Measurements from ENCODE around the gene BCDIN3D.
"Not testable (repeated sequence)": the region's sequence is repeated elsewhere in the genome, so short reads cannot be mapped to it uniquely, and the experiment has no call there.

Gene BCDIN3D

DNA sequence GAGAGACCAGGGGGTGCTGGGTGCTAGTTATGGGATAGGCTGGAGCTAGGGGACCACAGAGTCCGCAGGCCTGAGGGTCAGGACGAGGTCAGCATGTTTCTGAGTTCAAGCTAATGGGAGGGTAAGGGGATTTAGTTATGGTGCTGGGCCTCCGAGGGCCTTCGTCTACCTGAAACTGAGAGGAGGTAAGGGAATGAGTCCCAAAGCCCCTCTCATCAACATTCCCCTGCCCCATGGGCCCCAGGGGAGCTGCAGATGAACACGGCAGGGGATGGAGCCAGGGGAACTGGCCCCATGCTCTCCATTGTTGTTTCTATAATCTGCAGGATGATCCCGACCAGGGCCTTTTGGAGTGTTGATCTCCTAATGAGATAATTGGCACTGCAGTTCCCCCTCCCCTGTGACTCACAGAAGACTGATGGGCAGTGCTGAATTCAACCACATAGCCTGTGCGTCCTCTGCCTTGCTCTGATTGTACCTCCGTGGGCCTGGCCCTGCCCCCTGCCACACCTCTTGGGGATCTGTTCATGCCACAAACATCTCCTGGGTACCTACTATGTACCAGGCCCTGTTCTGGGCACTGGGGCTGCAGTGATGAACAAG, 39.4 kb upstream of the BCDIN3D start:
- Mint-ChIP-seq H3K9me3 (peaks cover 25% of the 10 kb centered on the region), H3K27ac (no peak overlapping the region), H3K36me3 (ENCODE audit: low read depth) (no peaks in the 10 kb centered on the region), H3K27me3 (peaks cover 40% of the 10 kb centered on the region), H3K4me3 (no peak overlapping the region), H3K4me1 (ENCODE audit: low read depth) (no peaks in the 10 kb centered on the region)
- intact Hi-C loops (cut with micrococcal nuclease): no loop called here

DNA sequence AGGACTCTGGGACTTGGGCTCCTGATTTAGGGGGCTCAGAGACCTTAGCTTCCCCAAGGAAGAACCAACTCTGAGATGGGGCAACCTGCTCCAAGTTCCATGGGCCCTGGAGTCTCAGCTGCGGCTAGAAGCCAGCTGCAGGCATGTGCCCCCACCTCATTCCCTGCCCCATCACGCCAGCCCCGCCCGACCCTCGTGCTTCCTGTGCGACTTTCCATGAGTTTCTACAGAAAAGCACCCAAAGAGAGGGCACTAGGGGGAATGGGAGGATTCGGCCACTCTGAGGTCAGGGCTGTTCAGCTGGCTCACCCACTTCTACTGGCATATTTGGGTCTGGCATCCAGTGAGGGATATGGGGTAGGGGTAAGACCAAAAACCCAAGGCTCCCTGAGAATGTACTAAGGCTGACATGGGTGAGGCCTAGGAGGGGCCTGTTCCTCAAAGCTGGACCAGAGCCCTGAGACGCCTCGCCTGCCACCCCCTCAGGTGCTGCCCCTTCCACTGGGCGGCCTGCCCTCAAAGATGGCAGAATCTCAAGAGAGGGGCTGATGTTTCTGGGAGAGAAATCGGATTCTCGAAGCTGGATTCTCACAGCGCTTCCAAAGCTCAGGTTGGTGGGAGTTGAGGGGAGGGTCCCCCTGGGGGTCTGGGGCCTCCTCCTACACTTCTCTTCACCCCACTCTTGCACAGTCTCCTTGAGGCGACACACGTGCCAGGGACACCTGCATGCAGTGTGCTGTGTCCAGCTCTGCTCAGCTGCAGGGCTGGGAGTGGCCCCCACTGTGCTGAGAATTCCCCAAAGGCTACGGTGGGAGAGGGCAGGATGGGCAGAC, 38.7 kb upstream of the BCDIN3D start:
- peaks cover 25% of the 10 kb centered on the region for H3K9me3 Mint-ChIP-seq
- H3K27ac Mint-ChIP-seq: no peak overlapping the region
- intact Hi-C loops (cut with micrococcal nuclease): no loop called here
- H3K36me3 Mint-ChIP-seq (ENCODE audit: low read depth): no peaks in the 10 kb centered on the region
- H3K27me3 Mint-ChIP-seq: peaks cover 34% of the 10 kb centered on the region
- H3K4me3 Mint-ChIP-seq: no peak overlapping the region
- H3K4me1 Mint-ChIP-seq (ENCODE audit: low read depth): no peaks in the 10 kb centered on the region

- Mint-ChIP-seq H3K9me3 (peaks cover 25% of the 10 kb centered on the region), H3K4me3 (no peak overlapping the region), H3K36me3 (ENCODE audit: low read depth) (no peaks in the 10 kb centered on the region), H3K27ac (no peak overlapping the region), H3K27me3 (peaks cover 31% of the 10 kb centered on the region), H3K4me1 (ENCODE audit: low read depth) (no peaks in the 10 kb centered on the region)
- intact Hi-C loops (cut with micrococcal nuclease): no loop called here
Measured at GRCh38 chr12:49880756-49881414, 38.0 kb upstream of the BCDIN3D start.

DNA sequence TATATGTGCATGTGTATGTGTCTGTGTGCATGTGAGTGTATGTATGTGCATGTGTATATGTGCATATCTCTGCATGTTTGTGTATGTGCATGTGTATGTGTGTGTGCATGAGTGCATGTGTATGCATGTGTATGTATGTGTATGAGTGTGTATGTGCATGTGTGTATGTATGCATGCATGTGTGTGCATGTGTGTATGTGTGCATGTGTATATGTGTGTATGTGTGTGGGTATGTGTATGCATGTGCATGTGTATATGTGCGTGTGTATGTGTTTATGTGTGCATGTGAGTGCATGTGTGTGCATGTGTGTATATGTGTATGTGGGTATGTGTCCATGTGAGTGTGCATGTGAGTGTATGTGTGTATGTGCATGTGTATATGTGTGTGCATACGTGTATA, 36.2 kb upstream of the BCDIN3D start:
- H3K9me3 Mint-ChIP-seq: peaks cover 25% of the 10 kb centered on the region
- intact Hi-C loops (cut with micrococcal nuclease); H3K27ac Mint-ChIP-seq; H3K4me1 Mint-ChIP-seq (ENCODE audit: low read depth); H3K4me3 Mint-ChIP-seq; H3K36me3 Mint-ChIP-seq (ENCODE audit: low read depth): not testable (repeated sequence)
- H3K27me3 Mint-ChIP-seq: peaks cover 19% of the 10 kb centered on the region

- Mint-ChIP-seq H3K9me3 (peaks cover 25% of the 10 kb centered on the region), H3K4me1 (ENCODE audit: low read depth) (no peaks in the 10 kb centered on the region), H3K27me3 (peaks cover 10% of the 10 kb centered on the region), H3K4me3 (no peak overlapping the region), H3K36me3 (ENCODE audit: low read depth) (no peaks in the 10 kb centered on the region), H3K27ac (no peak overlapping the region)
- intact Hi-C loops (cut with micrococcal nuclease): no loop called here
Measured at GRCh38 chr12:49878021-49878420, 35.1 kb upstream of the BCDIN3D start.

GRCh38 chr12:49877066-49877465, 34.2 kb upstream of the BCDIN3D start:
- intact Hi-C loops (cut with micrococcal nuclease): no loop called here
- H3K36me3 Mint-ChIP-seq (ENCODE audit: low read depth): no peaks in the 10 kb centered on the region
- no peak overlapping the region for H3K4me3 Mint-ChIP-seq
- peaks cover 25% of the 10 kb centered on the region for H3K9me3 Mint-ChIP-seq
- no peaks in the 10 kb centered on the region for H3K4me1 Mint-ChIP-seq (ENCODE audit: low read depth)
- peaks cover 6% of the 10 kb centered on the region for H3K27me3 Mint-ChIP-seq
- H3K27ac Mint-ChIP-seq: no peak overlapping the region

DNA sequence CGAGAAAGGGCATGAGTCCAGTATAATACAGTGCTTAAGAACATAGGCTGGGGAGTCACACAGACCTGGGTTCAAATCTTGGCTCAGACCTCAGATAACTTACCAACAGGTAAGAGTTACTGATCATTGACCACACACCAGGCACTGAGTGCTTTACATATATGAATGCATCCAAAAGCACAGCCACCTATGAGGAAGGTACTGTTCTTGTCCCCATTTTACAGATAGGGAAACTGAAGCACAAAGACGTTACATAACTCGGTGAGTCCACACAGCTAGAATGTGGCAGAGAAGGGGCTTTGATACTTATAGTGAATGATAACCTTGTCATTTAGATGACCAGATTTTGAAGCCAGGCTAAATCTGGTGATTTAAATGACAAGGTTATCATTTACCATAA, 33.2 kb upstream of the BCDIN3D start:
- intact Hi-C loops (cut with micrococcal nuclease): no loop called here
- H3K27ac Mint-ChIP-seq: no peak overlapping the region
- H3K27me3 Mint-ChIP-seq: peaks cover 6% of the 10 kb centered on the region

GRCh38 chr12:49875115-49875720, 32.3 kb upstream of the BCDIN3D start:
- no peak overlapping the region for H3K27ac Mint-ChIP-seq
- no peak overlapping the region for H3K4me3 Mint-ChIP-seq
- no peaks in the 10 kb centered on the region for H3K36me3 Mint-ChIP-seq (ENCODE audit: low read depth)
- intact Hi-C loops (cut with micrococcal nuclease): no loop called here
- peaks cover 25% of the 10 kb centered on the region for H3K9me3 Mint-ChIP-seq
- peaks cover 9% of the 10 kb centered on the region for H3K27me3 Mint-ChIP-seq
- H3K4me1 Mint-ChIP-seq (ENCODE audit: low read depth): no peaks in the 10 kb centered on the region

More for the DNA sequence above, 33.2 kb upstream of the BCDIN3D start:
- Mint-ChIP-seq H3K9me3 (peaks cover 25% of the 10 kb centered on the region), H3K36me3 (ENCODE audit: low read depth) (no peaks in the 10 kb centered on the region), H3K4me1 (ENCODE audit: low read depth) (no peaks in the 10 kb centered on the region), H3K4me3 (no peak overlapping the region)

DNA sequence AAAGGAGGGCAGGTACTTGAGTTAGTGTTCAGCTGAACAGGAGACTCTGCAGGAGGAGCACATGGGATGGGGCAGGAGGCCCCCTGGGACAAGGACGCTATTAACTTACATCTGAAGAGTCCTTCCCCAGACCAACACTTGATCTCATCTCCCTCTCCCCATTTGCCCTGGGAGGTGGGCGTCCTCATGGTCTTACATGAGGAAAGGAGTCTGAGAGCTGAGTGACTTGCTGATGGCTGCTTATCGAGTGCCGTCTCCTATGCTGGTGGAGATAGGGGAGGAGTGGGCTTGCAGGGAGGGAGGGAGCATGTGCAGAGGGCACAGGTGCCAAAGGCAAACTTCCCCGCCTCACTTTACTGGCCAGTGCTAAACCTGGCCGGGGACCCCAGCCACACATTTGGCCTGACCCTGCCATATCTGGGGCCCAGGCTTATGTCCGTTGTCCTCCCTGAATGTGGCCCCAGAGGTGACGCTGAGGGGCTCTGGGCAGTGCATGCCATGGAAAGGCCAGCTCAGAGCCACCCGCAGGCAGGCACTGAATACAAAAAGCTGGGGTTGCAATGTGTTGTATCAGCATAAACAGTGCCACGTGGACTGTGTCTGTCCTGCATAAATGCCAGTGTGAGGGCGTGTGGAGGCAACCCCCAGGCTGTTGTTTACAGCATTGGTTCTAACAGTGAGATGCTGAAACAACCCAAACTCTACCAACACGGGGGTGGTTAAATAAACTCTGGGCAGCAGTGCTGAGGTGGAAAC, 31.4 kb upstream of the BCDIN3D start:
- H3K27ac Mint-ChIP-seq: no peak overlapping the region
- peaks cover 18% of the 10 kb centered on the region for H3K27me3 Mint-ChIP-seq
- H3K4me1 Mint-ChIP-seq (ENCODE audit: low read depth): no peaks in the 10 kb centered on the region
- H3K4me3 Mint-ChIP-seq: no peak overlapping the region
- intact Hi-C loops (cut with micrococcal nuclease): no loop called here
- no peaks in the 10 kb centered on the region for H3K36me3 Mint-ChIP-seq (ENCODE audit: low read depth)
- H3K9me3 Mint-ChIP-seq: peaks cover 19% of the 10 kb centered on the region

- Mint-ChIP-seq H3K4me1 (ENCODE audit: low read depth) (no peaks in the 10 kb centered on the region), H3K36me3 (ENCODE audit: low read depth) (no peaks in the 10 kb centered on the region), H3K27ac (no peak overlapping the region), H3K9me3 (peaks cover 10% of the 10 kb centered on the region), H3K4me3 (no peak overlapping the region), H3K27me3 (peaks cover 25% of the 10 kb centered on the region)
- intact Hi-C loops (cut with micrococcal nuclease): no loop called here
Measured at GRCh38 chr12:49873361-49873934, 30.5 kb upstream of the BCDIN3D start.

DNA sequence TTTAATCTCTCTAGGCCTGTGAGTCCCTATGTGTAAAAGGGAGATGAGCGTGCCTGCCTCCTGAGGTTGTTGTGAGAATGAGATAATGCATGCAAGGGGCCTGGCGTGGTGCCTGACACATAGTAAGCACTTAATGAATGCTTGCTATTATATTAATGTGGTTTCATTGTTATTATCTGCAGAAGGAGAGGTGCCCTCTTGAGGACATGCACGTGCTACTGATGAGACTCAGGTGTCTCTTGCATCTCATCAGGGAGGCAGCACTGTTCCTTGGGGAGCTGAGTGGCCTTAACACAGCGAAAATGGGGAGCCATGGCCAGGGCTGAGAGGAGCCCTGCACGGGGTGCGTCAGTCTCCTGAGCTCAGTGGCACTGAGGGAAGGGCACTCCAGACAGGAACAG, 29.9 kb upstream of the BCDIN3D start:
- Mint-ChIP-seq H3K4me1 (ENCODE audit: low read depth) (no peaks in the 10 kb centered on the region), H3K4me3 (no peak overlapping the region), H3K27ac (no peak overlapping the region), H3K36me3 (ENCODE audit: low read depth) (no peaks in the 10 kb centered on the region), H3K9me3 (peaks cover 3% of the 10 kb centered on the region), H3K27me3 (peaks cover 30% of the 10 kb centered on the region)
- intact Hi-C loops (cut with micrococcal nuclease): no loop called here

DNA sequence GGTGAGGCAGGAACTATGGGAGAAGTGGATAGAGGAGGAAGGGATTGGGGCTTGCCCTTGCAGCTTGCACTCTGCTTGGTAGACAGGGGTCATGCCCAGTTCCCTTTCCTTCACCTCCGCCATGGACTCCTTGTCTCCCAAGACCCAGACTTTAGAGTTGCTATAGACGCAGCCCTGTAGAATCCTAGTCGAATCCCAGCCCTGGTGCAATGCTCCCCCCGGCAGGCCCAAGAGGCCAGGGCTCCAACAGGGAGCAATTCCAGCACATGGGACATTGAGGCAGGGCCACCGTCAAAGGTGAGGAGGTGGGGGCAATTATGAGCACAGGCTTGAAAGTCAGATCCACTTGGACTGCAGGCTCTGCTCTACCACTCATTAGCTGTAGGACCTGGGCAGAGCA, 29.5 kb upstream of the BCDIN3D start:
- no peaks in the 10 kb centered on the region for H3K4me1 Mint-ChIP-seq (ENCODE audit: low read depth)
- H3K4me3 Mint-ChIP-seq: no peak overlapping the region
- no peak overlapping the region for H3K27ac Mint-ChIP-seq
- H3K36me3 Mint-ChIP-seq (ENCODE audit: low read depth): no peaks in the 10 kb centered on the region
- peaks cover 32% of the 10 kb centered on the region for H3K27me3 Mint-ChIP-seq
- intact Hi-C loops (cut with micrococcal nuclease): no loop called here
- H3K9me3 Mint-ChIP-seq: no peaks in the 10 kb centered on the region

DNA sequence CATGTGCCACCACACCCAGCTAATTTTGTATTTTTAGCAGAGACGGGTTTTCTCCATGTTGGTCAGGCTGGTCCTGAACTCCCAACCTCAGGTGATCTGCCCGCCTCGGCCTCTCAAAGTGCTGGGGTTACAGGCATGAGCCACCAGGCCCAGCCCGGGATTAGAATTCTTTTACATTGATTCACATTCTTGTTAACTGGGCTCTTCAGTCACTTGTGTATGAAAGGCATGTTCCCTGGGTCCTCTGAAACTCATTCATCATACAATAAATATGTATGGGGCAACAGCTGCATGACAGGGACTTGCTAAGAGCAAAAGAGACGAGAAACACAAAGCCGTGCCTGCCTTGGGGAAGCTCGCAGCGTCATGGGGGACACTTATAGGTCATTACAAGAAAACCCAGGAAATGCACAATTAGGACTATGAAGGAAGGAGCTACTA, 28.9 kb upstream of the BCDIN3D start:
- intact Hi-C loops (cut with micrococcal nuclease); H3K4me1 Mint-ChIP-seq (ENCODE audit: low read depth); H3K36me3 Mint-ChIP-seq (ENCODE audit: low read depth); H3K4me3 Mint-ChIP-seq; H3K9me3 Mint-ChIP-seq; H3K27ac Mint-ChIP-seq: not testable (repeated sequence)
- peaks cover 32% of the 10 kb centered on the region for H3K27me3 Mint-ChIP-seq

Data from dendritic cell treated with granulocyte-macrophage colony-stimulating factor and Interleukin-4, amounts not matched to agents 40 ng/mL and 50 ng/mL, for 4 days (primary cell).